ENCODE data around the gene VPS52. TPM values are rescaled to one million over a fixed set of nuclear protein-coding genes. Genes with fewer than 3 reads are reported as not detected.

The VPS52 gene
- polyA plus RNA-seq, 1 donor from 2014 or later: 29.1 TPM

DNA sequence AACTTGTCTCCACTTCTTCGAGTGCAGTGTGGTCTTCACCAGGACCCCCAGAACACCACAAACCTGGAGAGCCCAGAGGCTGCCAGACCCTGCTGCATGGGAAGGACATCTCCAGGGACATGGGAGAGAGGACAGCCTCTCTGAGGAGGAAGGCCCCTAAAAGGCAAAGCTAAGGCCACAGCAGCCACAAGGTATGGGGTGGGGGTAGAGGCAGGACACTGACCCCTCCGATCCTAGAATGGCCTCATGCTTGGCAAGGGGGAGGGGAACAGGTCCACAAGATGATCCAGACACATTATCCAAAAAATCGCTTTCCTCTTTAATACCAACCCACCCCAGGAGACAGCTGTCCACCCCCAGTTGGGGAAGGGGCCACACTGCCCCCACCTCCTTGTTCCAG, 7.1 kb upstream of the VPS52 start:
- Histone ChIP-seq H3K27me3 (ENCODE audit: insufficient read depth, low read depth, low read length) (no peaks in the 10 kb centered on the region), H3K36me3 (ENCODE audit: insufficient read depth, low read length) (no peaks in the 10 kb centered on the region), H3K9me2 (ENCODE audit: insufficient read depth, low read length) (no peaks in the 10 kb centered on the region), H3K9ac (ENCODE audit: low read length) (no peak overlapping the region), H2AFZ (ENCODE audit: low read depth, low read length) (no peak overlapping the region), H3K9me3 (ENCODE audit: low read length) (no peaks in the 10 kb centered on the region), H3F3A (ENCODE audit: insufficient read depth, low read length, poor library complexity, severe bottlenecking) (no peaks in the 10 kb centered on the region), H3K4me2 (ENCODE audit: low read length) (no peak overlapping the region), H3K79me2 (replicated peaks; ENCODE audit: insufficient read depth, low read length) (peaks cover under 1% of the 10 kb centered on the region), H3K27ac (ENCODE audit: low read length) (no peak overlapping the region), H3K4me3 (ENCODE audit: low read length) (no peak overlapping the region), H4K20me1 (ENCODE audit: insufficient read depth) (no peaks in the 10 kb centered on the region)
- TF ChIP-seq, protein P1, sequence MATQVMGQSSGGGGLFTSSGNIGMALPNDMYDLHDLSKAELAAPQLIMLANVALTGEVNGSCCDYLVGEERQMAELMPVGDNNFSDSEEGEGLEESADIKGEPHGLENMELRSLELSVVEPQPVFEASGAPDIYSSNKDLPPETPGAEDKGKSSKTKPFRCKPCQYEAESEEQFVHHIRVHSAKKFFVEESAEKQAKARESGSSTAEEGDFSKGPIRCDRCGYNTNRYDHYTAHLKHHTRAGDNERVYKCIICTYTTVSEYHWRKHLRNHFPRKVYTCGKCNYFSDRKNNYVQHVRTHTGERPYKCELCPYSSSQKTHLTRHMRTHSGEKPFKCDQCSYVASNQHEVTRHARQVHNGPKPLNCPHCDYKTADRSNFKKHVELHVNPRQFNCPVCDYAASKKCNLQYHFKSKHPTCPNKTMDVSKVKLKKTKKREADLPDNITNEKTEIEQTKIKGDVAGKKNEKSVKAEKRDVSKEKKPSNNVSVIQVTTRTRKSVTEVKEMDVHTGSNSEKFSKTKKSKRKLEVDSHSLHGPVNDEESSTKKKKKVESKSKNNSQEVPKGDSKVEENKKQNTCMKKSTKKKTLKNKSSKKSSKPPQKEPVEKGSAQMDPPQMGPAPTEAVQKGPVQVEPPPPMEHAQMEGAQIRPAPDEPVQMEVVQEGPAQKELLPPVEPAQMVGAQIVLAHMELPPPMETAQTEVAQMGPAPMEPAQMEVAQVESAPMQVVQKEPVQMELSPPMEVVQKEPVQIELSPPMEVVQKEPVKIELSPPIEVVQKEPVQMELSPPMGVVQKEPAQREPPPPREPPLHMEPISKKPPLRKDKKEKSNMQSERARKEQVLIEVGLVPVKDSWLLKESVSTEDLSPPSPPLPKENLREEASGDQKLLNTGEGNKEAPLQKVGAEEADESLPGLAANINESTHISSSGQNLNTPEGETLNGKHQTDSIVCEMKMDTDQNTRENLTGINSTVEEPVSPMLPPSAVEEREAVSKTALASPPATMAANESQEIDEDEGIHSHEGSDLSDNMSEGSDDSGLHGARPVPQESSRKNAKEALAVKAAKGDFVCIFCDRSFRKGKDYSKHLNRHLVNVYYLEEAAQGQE (IDR thresholded peaks at IDR 0.05; ENCODE audit: borderline replicate concordance): no peak
- TF ChIP-seq EZH2 (IDR thresholded peaks at IDR 0.05; ENCODE audit: borderline replicate concordance, insufficient read depth, low read length, poor library complexity, severe bottlenecking) (no peak), TAF1 (IDR thresholded peaks at IDR 0.05; ENCODE audit: low read depth) (no peak), SMC3 (conservative IDR thresholded peaks at IDR 0.05; ENCODE audit: poor library complexity) (no peak), RAD21 (conservative IDR thresholded peaks at IDR 0.05) (no peak), POLR2AphosphoS5 (IDR thresholded peaks at IDR 0.05) (no peak), EP300 (conservative IDR thresholded peaks at IDR 0.05; ENCODE audit: poor library complexity, severe bottlenecking) (no peak), MXI1 (conservative IDR thresholded peaks at IDR 0.05; ENCODE audit: poor library complexity, severe bottlenecking) (no peak)
- TF ChIP-seq, protein P2, sequence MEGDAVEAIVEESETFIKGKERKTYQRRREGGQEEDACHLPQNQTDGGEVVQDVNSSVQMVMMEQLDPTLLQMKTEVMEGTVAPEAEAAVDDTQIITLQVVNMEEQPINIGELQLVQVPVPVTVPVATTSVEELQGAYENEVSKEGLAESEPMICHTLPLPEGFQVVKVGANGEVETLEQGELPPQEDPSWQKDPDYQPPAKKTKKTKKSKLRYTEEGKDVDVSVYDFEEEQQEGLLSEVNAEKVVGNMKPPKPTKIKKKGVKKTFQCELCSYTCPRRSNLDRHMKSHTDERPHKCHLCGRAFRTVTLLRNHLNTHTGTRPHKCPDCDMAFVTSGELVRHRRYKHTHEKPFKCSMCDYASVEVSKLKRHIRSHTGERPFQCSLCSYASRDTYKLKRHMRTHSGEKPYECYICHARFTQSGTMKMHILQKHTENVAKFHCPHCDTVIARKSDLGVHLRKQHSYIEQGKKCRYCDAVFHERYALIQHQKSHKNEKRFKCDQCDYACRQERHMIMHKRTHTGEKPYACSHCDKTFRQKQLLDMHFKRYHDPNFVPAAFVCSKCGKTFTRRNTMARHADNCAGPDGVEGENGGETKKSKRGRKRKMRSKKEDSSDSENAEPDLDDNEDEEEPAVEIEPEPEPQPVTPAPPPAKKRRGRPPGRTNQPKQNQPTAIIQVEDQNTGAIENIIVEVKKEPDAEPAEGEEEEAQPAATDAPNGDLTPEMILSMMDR (IDR thresholded peaks at IDR 0.05; ENCODE audit: poor library complexity, severe bottlenecking): no peak

DNA sequence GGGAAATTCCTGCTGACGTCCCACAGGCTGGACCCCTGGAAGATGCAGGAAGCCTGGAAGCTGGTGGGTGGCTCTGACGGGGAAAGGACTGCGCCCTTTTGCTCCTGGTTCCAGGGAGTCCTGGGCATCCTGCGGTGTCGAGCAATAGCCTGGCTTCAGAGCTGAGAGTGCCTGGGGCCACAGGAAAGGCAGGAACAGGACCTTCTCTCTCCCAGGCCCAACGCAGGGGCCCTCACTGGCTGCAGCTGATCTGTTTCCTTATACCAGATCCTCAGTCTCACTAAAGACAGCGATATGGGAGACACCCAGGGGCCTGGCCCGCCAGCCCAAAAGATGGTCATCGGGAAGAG, 6.7 kb upstream of the VPS52 start:
- Histone ChIP-seq H3K4me3 (ENCODE audit: low read length) (no peak overlapping the region), H3K9me3 (ENCODE audit: low read length) (no peaks in the 10 kb centered on the region), H2AFZ (ENCODE audit: low read depth, low read length) (no peak overlapping the region), H3K79me2 (replicated peaks; ENCODE audit: insufficient read depth, low read length) (peaks cover 5% of the 10 kb centered on the region), H3K4me2 (ENCODE audit: low read length) (no peak overlapping the region), H3K36me3 (ENCODE audit: insufficient read depth, low read length) (no peaks in the 10 kb centered on the region), H3K9ac (ENCODE audit: low read length) (no peak overlapping the region), H3K27me3 (ENCODE audit: insufficient read depth, low read depth, low read length) (no peaks in the 10 kb centered on the region), H3K9me2 (ENCODE audit: insufficient read depth, low read length) (no peaks in the 10 kb centered on the region), H4K20me1 (ENCODE audit: insufficient read depth) (no peaks in the 10 kb centered on the region), H3F3A (ENCODE audit: insufficient read depth, low read length, poor library complexity, severe bottlenecking) (no peaks in the 10 kb centered on the region), H3K27ac (ENCODE audit: low read length) (no peak overlapping the region)
- TF ChIP-seq RAD21 (conservative IDR thresholded peaks at IDR 0.05) (no peak), EZH2 (IDR thresholded peaks at IDR 0.05; ENCODE audit: borderline replicate concordance, insufficient read depth, low read length, poor library complexity, severe bottlenecking) (no peak), SMC3 (conservative IDR thresholded peaks at IDR 0.05; ENCODE audit: poor library complexity) (no peak), TAF1 (IDR thresholded peaks at IDR 0.05; ENCODE audit: low read depth) (no peak), EP300 (conservative IDR thresholded peaks at IDR 0.05; ENCODE audit: poor library complexity, severe bottlenecking) (no peak), POLR2AphosphoS5 (IDR thresholded peaks at IDR 0.05) (no peak), MXI1 (conservative IDR thresholded peaks at IDR 0.05; ENCODE audit: poor library complexity, severe bottlenecking) (no peak)
- TF ChIP-seq, protein P1 (IDR thresholded peaks at IDR 0.05; ENCODE audit: borderline replicate concordance): no peak
- TF ChIP-seq, protein P2 (IDR thresholded peaks at IDR 0.05; ENCODE audit: poor library complexity, severe bottlenecking): no peak

Measured in neural cell (in vitro differentiated cells).